Natural killer cell treated with Interleukin-12 subunit alpha and Interleukin-12 subunit beta and Interleukin-15 and Interleukin-18, amount 100 ng/mL, for 72 hours (primary cell): ENCODE measurements around the gene APBA2. TPM values are rescaled to one million over a fixed set of nuclear protein-coding genes. Genes with fewer than 3 reads are reported as not detected.
A peak's percentile ranks its signal among the peaks of the same experiment; 100 is the strongest.
"Not testable (repeated sequence)": the region's sequence is repeated elsewhere in the genome, so short reads cannot be mapped to it uniquely, and the experiment has no call there.

Experiments
- ATAC-seq, 2 donors: fragments of 150-1000 bp; cut with Tn5 transposase in 1 of 2; sonication (Bioruptor Pico), chemical (Tn5 transposase) in 1 of 2; 2 replicates each; pipeline ENCODE4 v1.10.0; 2021
- DNase-seq: peaks from one replicate; pipeline ENCODE4 v3.0.0; 2022; ENCODE audit warnings: low spot score
- H3K27ac Mint-ChIP-seq, 2 donors: 1 replicate in 1 of 2; 2 replicates in 1 of 2; pipeline ENCODE4 v1.8.0; 2022; ENCODE audit warnings: mixed read lengths in 2 of 2, mild to moderate bottlenecking in 1 of 2, moderate library complexity in 1 of 2
- H3K27me3 Mint-ChIP-seq, 2 donors: 1 replicate in 1 of 2; 2 replicates in 1 of 2; pipeline ENCODE4 v1.8.0; 2022; ENCODE audit warnings: mixed read lengths in 2 of 2
- H3K36me3 Mint-ChIP-seq: one replicate; pipeline ENCODE4 v1.8.0; 2022; ENCODE audit warnings: mixed read lengths
- H3K4me1 Mint-ChIP-seq, 2 donors: 1 replicate in 1 of 2; 2 replicates in 1 of 2; pipeline ENCODE4 v1.8.0; 2022; ENCODE audit warnings: low read depth in 2 of 2, mixed read lengths in 2 of 2, mild to moderate bottlenecking in 1 of 2
- H3K4me3 Mint-ChIP-seq: one replicate; pipeline ENCODE4 v1.8.0; 2022; ENCODE audit warnings: mixed read lengths
- H3K9me3 Mint-ChIP-seq: 2 replicates; pipeline ENCODE4 v1.8.0; 2022; ENCODE audit warnings: mixed read lengths
- total RNA-seq, 2 donors: library from RNA; stranded (reverse); gene quantifications; one replicate each; pipeline ENCODE4 v1.2.3, GENCODE V29; 2022

The APBA2 gene
- total RNA-seq, 2 donors from 2014 or later = 6.0 to 19.4 TPM

- H3K27me3 Mint-ChIP-seq = no peaks in the 10 kb centered on the region
- H3K4me1 Mint-ChIP-seq = peaks cover 13 to 24% of the 10 kb centered on the region in 2 donors
- peak overlapping the region; percentile 25 for H3K4me3 Mint-ChIP-seq
- peak; percentile 61 for DNase-seq
- no peaks in the 10 kb centered on the region for H3K36me3 Mint-ChIP-seq
- peak in 1 of 2 donors; percentile 3 for ATAC-seq
- H3K9me3 Mint-ChIP-seq = no peaks in the 10 kb centered on the region
- H3K27ac Mint-ChIP-seq = no peak overlapping the region
Observed at GRCh38 chr15:28885128-28885629, 595 bp upstream of the APBA2 start.

GRCh38 chr15:28886431-28887338 is 911 bp downstream of the APBA2 start:
- H3K27me3 Mint-ChIP-seq = no peaks in the 10 kb centered on the region
- peaks cover 27 to 33% of the 10 kb centered on the region in 2 donors for H3K4me1 Mint-ChIP-seq
- H3K27ac Mint-ChIP-seq = peak overlapping the region in 1 of 2 donors; percentile 61
- peak; percentile 59 for DNase-seq
- H3K4me3 Mint-ChIP-seq = peak overlapping the region; percentile 85
- no peaks in the 10 kb centered on the region for H3K36me3 Mint-ChIP-seq
- no peaks in the 10 kb centered on the region for H3K9me3 Mint-ChIP-seq
- peak; percentile 2 to 24 for ATAC-seq

- Mint-ChIP-seq H3K27ac (peak overlapping the region in 1 of 2 donors; percentile 61), H3K4me3 (peak overlapping the region; percentile 85), H3K36me3 (no peaks in the 10 kb centered on the region), H3K4me1 (peaks cover 27 to 33% of the 10 kb centered on the region in 2 donors), H3K27me3 (no peaks in the 10 kb centered on the region), H3K9me3 (no peaks in the 10 kb centered on the region)
- peak; percentile 22 for DNase-seq
- no peak for ATAC-seq
Observed at GRCh38 chr15:28887339-28888174, 1.8 kb downstream of the APBA2 start.

- no peaks in the 10 kb centered on the region for H3K27me3 Mint-ChIP-seq
- peaks cover 34 to 38% of the 10 kb centered on the region in 2 donors for H3K4me1 Mint-ChIP-seq
- peak overlapping the region in 1 of 2 donors; percentile 61 for H3K27ac Mint-ChIP-seq
- ATAC-seq (no peak), DNase-seq (peak; percentile 39)
- H3K36me3 Mint-ChIP-seq = no peaks in the 10 kb centered on the region
- H3K9me3 Mint-ChIP-seq = no peaks in the 10 kb centered on the region
- H3K4me3 Mint-ChIP-seq = no peak overlapping the region
Observed at GRCh38 chr15:28888302-28888894, 2.6 kb downstream of the APBA2 start.

GRCh38 chr15:28888900-28889299 is 3.1 kb downstream of the APBA2 start:
- H3K27ac Mint-ChIP-seq = no peak overlapping the region
- no peaks in the 10 kb centered on the region for H3K27me3 Mint-ChIP-seq
- ATAC-seq (no peak), DNase-seq (peak; percentile 58)
- peaks cover 37 to 38% of the 10 kb centered on the region in 2 donors for H3K4me1 Mint-ChIP-seq
- H3K4me3 Mint-ChIP-seq = no peak overlapping the region
- H3K9me3 Mint-ChIP-seq = no peaks in the 10 kb centered on the region
- H3K36me3 Mint-ChIP-seq = no peaks in the 10 kb centered on the region

- Mint-ChIP-seq H3K9me3 (no peaks in the 10 kb centered on the region), H3K4me1 (peaks cover 37 to 40% of the 10 kb centered on the region in 2 donors), H3K27me3 (no peaks in the 10 kb centered on the region), H3K4me3 (peak overlapping the region; percentile 19), H3K27ac (peak overlapping the region in 1 of 2 donors; percentile 83), H3K36me3 (no peaks in the 10 kb centered on the region)
- DNase-seq (no peak), ATAC-seq (no peak)
Observed at GRCh38 chr15:28889346-28889745, 3.6 kb downstream of the APBA2 start.

- ATAC-seq, H3K36me3 Mint-ChIP-seq, H3K9me3 Mint-ChIP-seq, DNase-seq, H3K27me3 Mint-ChIP-seq: not testable (repeated sequence)
- H3K4me1 Mint-ChIP-seq = peaks cover 37 to 43% of the 10 kb centered on the region in 2 donors
- peak overlapping the region; percentile 19 for H3K4me3 Mint-ChIP-seq
- peak overlapping the region in 1 of 2 donors; percentile 83 for H3K27ac Mint-ChIP-seq
Observed at GRCh38 chr15:28889871-28890270, 4.1 kb downstream of the APBA2 start.

GRCh38 chr15:28890291-28890690 is 4.5 kb downstream of the APBA2 start:
- H3K4me1 Mint-ChIP-seq = peaks cover 37 to 43% of the 10 kb centered on the region in 2 donors
- H3K9me3 Mint-ChIP-seq, H3K36me3 Mint-ChIP-seq, H3K27me3 Mint-ChIP-seq, ATAC-seq: not testable (repeated sequence)
- H3K27ac Mint-ChIP-seq = peak overlapping the region; percentile 21 to 83
- peak overlapping the region; percentile 2 for H3K4me3 Mint-ChIP-seq
- peak; percentile 56 for DNase-seq

- peak; percentile 48 for DNase-seq
- H3K4me3 Mint-ChIP-seq = peak overlapping the region; percentile 2
- no peak for ATAC-seq
- peak overlapping the region; percentile 21 to 83 for H3K27ac Mint-ChIP-seq
- H3K4me1 Mint-ChIP-seq = peaks cover 37 to 43% of the 10 kb centered on the region in 2 donors
- H3K9me3 Mint-ChIP-seq = no peaks in the 10 kb centered on the region
- no peaks in the 10 kb centered on the region for H3K36me3 Mint-ChIP-seq
- H3K27me3 Mint-ChIP-seq = no peaks in the 10 kb centered on the region
Observed at GRCh38 chr15:28890711-28891495, 5.1 kb downstream of the APBA2 start.

GRCh38 chr15:28891588-28891987 is 5.8 kb downstream of the APBA2 start:
- H3K36me3 Mint-ChIP-seq = no peaks in the 10 kb centered on the region
- peaks cover 37 to 43% of the 10 kb centered on the region in 2 donors for H3K4me1 Mint-ChIP-seq
- H3K4me3 Mint-ChIP-seq = no peak overlapping the region
- no peak for ATAC-seq
- H3K27me3 Mint-ChIP-seq = no peaks in the 10 kb centered on the region
- DNase-seq = no peak
- no peak overlapping the region for H3K27ac Mint-ChIP-seq
- H3K9me3 Mint-ChIP-seq = no peaks in the 10 kb centered on the region

GRCh38 chr15:28892789-28893610 is 7.2 kb downstream of the APBA2 start:
- DNase-seq (peak; percentile 46), ATAC-seq (no peak)
- Mint-ChIP-seq H3K27me3 (no peaks in the 10 kb centered on the region), H3K9me3 (no peaks in the 10 kb centered on the region), H3K36me3 (no peaks in the 10 kb centered on the region), H3K4me3 (no peak overlapping the region), H3K27ac (peak overlapping the region in 1 of 2 donors; percentile 60), H3K4me1 (peaks cover 36 to 37% of the 10 kb centered on the region in 2 donors)

- Mint-ChIP-seq H3K4me3 (no peak overlapping the region), H3K27ac (peak overlapping the region in 1 of 2 donors; percentile 24), H3K27me3 (no peaks in the 10 kb centered on the region), H3K4me1 (peaks cover 37 to 38% of the 10 kb centered on the region in 2 donors), H3K9me3 (no peaks in the 10 kb centered on the region), H3K36me3 (no peaks in the 10 kb centered on the region)
- ATAC-seq (no peak), DNase-seq (peak; percentile 15)
Observed at GRCh38 chr15:28894631-28895030, 8.9 kb downstream of the APBA2 start.
